ENCODE data around the gene BHMT.
"Not testable (repeated sequence)": the region's sequence is repeated elsewhere in the genome, so short reads cannot be mapped to it uniquely, and the experiment has no call there.

Gene BHMT

GRCh38 chr5:79173626-79174025 lies 62.0 kb downstream of the BHMT start:
- no peak for DNase-seq

GRCh38 chr5:79180449-79180848 lies 68.8 kb downstream of the BHMT start:
- not testable (repeated sequence) for DNase-seq

- no peak for DNase-seq
Observed at GRCh38 chr5:79181419-79182022, 69.9 kb downstream of the BHMT start.

Measured in activated T-cell treated with anti-CD3 and anti-CD28 coated beads, Interleukin-2, amount 50 U/mL, for 48 hours (primary cell).